GM19395 (cell line): Measurements from ENCODE around the gene TXNL4B.

Experiments
- ATAC-seq: cut with Tn5 transposase; IDR thresholded peaks from one replicate; pipeline ENCODE4 v1.9.1; 2021; ENCODE audit warnings: mild to moderate bottlenecking, moderate library complexity; ENCODE audit not compliant: unreplicated experiment

Gene TXNL4B

GRCh38 chr16:72112906-72113615, 19.6 kb upstream of the TXNL4B start:
- ATAC-seq = no peak

- no peak for ATAC-seq
Observed at GRCh38 chr16:72112452-72112792, 19.0 kb upstream of the TXNL4B start.

GRCh38 chr16:72111657-72112451, 18.4 kb upstream of the TXNL4B start:
- no peak for ATAC-seq

- no peak for ATAC-seq
Observed at GRCh38 chr16:72110662-72111615, 17.5 kb upstream of the TXNL4B start.

GRCh38 chr16:72109966-72110530, 16.6 kb upstream of the TXNL4B start:
- ATAC-seq = no peak

- no peak for ATAC-seq
Observed at GRCh38 chr16:72109300-72109699, 15.9 kb upstream of the TXNL4B start.

GRCh38 chr16:72108353-72109102, 15.1 kb upstream of the TXNL4B start:
- ATAC-seq = no peak

GRCh38 chr16:72107371-72107770, 14.0 kb upstream of the TXNL4B start:
- ATAC-seq = no peak

GRCh38 chr16:72105978-72106377, 12.6 kb upstream of the TXNL4B start:
- no peak for ATAC-seq

GRCh38 chr16:72104905-72105304, 11.5 kb upstream of the TXNL4B start:
- ATAC-seq = no peak

- no peak for ATAC-seq
Observed at GRCh38 chr16:72101195-72101594, 7.8 kb upstream of the TXNL4B start.

- peak; percentile 82 for ATAC-seq
Observed at GRCh38 chr16:72099377-72099818, 6.0 kb upstream of the TXNL4B start.

- ATAC-seq = no peak
Observed at GRCh38 chr16:72098936-72099335, 5.5 kb upstream of the TXNL4B start.

- no peak for ATAC-seq
Observed at GRCh38 chr16:72094266-72094610, 818 bp upstream of the TXNL4B start.

GRCh38 chr16:72092832-72093447, 480 bp downstream of the TXNL4B start:
- no peak for ATAC-seq

- ATAC-seq = no peak
Observed at GRCh38 chr16:72091217-72091616, 2.2 kb downstream of the TXNL4B start.

- no peak for ATAC-seq
Observed at GRCh38 chr16:72085002-72085401, 8.4 kb downstream of the TXNL4B start.

- ATAC-seq = no peak
Observed at GRCh38 chr16:72084445-72084844, 9.0 kb downstream of the TXNL4B start.

- ATAC-seq = no peak
Observed at GRCh38 chr16:72083778-72084404, 9.5 kb downstream of the TXNL4B start.
